ENCODE measurements around the gene OMD.

- TF ChIP-seq, protein P1, sequence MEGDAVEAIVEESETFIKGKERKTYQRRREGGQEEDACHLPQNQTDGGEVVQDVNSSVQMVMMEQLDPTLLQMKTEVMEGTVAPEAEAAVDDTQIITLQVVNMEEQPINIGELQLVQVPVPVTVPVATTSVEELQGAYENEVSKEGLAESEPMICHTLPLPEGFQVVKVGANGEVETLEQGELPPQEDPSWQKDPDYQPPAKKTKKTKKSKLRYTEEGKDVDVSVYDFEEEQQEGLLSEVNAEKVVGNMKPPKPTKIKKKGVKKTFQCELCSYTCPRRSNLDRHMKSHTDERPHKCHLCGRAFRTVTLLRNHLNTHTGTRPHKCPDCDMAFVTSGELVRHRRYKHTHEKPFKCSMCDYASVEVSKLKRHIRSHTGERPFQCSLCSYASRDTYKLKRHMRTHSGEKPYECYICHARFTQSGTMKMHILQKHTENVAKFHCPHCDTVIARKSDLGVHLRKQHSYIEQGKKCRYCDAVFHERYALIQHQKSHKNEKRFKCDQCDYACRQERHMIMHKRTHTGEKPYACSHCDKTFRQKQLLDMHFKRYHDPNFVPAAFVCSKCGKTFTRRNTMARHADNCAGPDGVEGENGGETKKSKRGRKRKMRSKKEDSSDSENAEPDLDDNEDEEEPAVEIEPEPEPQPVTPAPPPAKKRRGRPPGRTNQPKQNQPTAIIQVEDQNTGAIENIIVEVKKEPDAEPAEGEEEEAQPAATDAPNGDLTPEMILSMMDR (IDR thresholded peaks at IDR 0.05), result no peak
- TF ChIP-seq POLR2A (IDR thresholded peaks at IDR 0.05), result no peak
Measured at GRCh38 chr9:92384375-92384774, 39.9 kb downstream of the OMD start.
